GM12878 (cell line): ENCODE results near the gene TCF12. TPM values are rescaled to one million over a fixed set of nuclear protein-coding genes. Genes with fewer than 3 reads are reported as not detected.

Experiments used
- ATAC-seq: fragments of 200-7000 bp; cut with Tn5 transposase; 3 replicates; pipeline ENCODE4 v1.9.1; 2020; ENCODE audit warnings: mild to moderate bottlenecking, moderate library complexity
- BruUV-seq: library from RNA; stranded (reverse); fragments of 400-500 nt; replicated peaks from 2 replicates; lab custom pipeline; 2021; lab: Mats Ljungman, UMichigan
- CTCF ChIA-PET: fragments of 300-600 bp; sonication (Branson Sonifier 250); formaldehyde crosslinking; extraction: SDS; loops from one replicate; lab custom pipeline; 2021; ENCODE audit warnings: inconsistent platforms; lab: Yijun Ruan, JAX
- POLR2A ChIA-PET: fragments of 350-600 bp; formaldehyde crosslinking; extraction: SDS; loops from one replicate; lab custom pipeline; 2021; ENCODE audit warnings: inconsistent platforms; lab: Charles Lee
- RAD21 ChIA-PET: fragments of 300-600 bp; sonication (Branson Sonifier 250); formaldehyde crosslinking; loops from one replicate; lab custom pipeline; 2023; ENCODE audit warnings: antibody characterized with exemption; ENCODE audit not compliant: unreplicated experiment; lab: Charles Lee
- SMC1A ChIA-PET: fragments of 300-600 bp; sonication (Branson Sonifier 250); formaldehyde crosslinking; loops from one replicate; lab custom pipeline; 2023; ENCODE audit not compliant: unreplicated experiment, uncharacterized antibody; lab: Charles Lee
- DNase-seq: peaks from one replicate; pipeline ENCODE4 v3.0.0-alpha.2; 2011; ENCODE audit warnings: low read depth, low spot score
- FAIRE-seq: peaks from 3 replicates; lab custom pipeline; 2011; peaks lifted over from hg19 to GRCh38; lab: Jason Lieb, UNC
- H2AFZ ChIP-seq: 2 replicates; pipeline ENCODE4 v1.6.0; 2011; ENCODE audit warnings: low read depth, low read length, control low read depth; ENCODE audit not compliant: control insufficient read depth
- H3K27ac ChIP-seq: 2 replicates; pipeline ENCODE4 v1.5.1; 2011; ENCODE audit warnings: control low read depth; ENCODE audit not compliant: control insufficient read depth, insufficient read depth
- H3K27me3 ChIP-seq, 2 experiments: replicated peaks in 1 of 2; 2 replicates each; pipeline versions ENCODE4 v1.6.0 to v1.6.1; 2011; ENCODE audit warnings: low read length in 1 of 2; ENCODE audit not compliant: control insufficient read depth in 2 of 2, insufficient read depth in 2 of 2
- H3K36me3 ChIP-seq, 2 experiments: 2 replicates each; pipeline ENCODE4 v1.5.1; 2011; ENCODE audit warnings: low read length in 1 of 2; ENCODE audit not compliant: control insufficient read depth in 2 of 2, insufficient read depth in 2 of 2
- H3K4me1 ChIP-seq: 2 replicates; pipeline ENCODE4 v1.6.1; 2011; ENCODE audit warnings: mild to moderate bottlenecking, low read length, moderate library complexity, mixed read lengths; ENCODE audit not compliant: control insufficient read depth, insufficient read depth
- H3K4me2 ChIP-seq: 2 replicates; pipeline ENCODE4 v1.6.0; 2011; ENCODE audit warnings: control low read depth; ENCODE audit not compliant: control insufficient read depth, insufficient read depth
- H3K4me3 ChIP-seq: fragments of 200-600 bp; sonication (generic); 2 replicates; pipeline ENCODE4 v1.5.1; 2016
- H3K79me2 ChIP-seq: 2 replicates; pipeline ENCODE4 v1.6.0; 2011; ENCODE audit warnings: low read length; ENCODE audit not compliant: control insufficient read depth, insufficient read depth
- H3K9ac ChIP-seq: 2 replicates; pipeline ENCODE4 v1.8.0; 2011; ENCODE audit warnings: low read length, control low read depth, mixed read lengths; ENCODE audit not compliant: control insufficient read depth, insufficient read depth
- H3K9me3 ChIP-seq: replicated peaks from 3 replicates; pipeline ENCODE4 v1.5.1; 2011; ENCODE audit warnings: mild to moderate bottlenecking, low read length; ENCODE audit not compliant: control insufficient read depth, insufficient read depth
- H4K20me1 ChIP-seq: 2 replicates; pipeline ENCODE4 v1.6.0; 2011; ENCODE audit not compliant: control insufficient read depth, insufficient read depth
- HDGF ChIP-seq: fragments of 450-650 bp; IDR thresholded peaks from 2 replicates; pipeline ENCODE4 v1.6.1; 2016; ENCODE audit warnings: antibody characterized with exemption
- IRF5 ChIP-seq: fragments of 450-650 bp; IDR thresholded peaks from 2 replicates; pipeline ENCODE4 v1.6.1; 2017; ENCODE audit warnings: borderline replicate concordance
- PAX5 ChIP-seq: IDR thresholded peaks from 2 replicates; pipeline ENCODE4 v1.6.1; 2011; ENCODE audit warnings: low read depth, low read length, borderline replicate concordance
- POLR2AphosphoS2 ChIP-seq: IDR thresholded peaks from 2 replicates; pipeline ENCODE4 v1.6.1; 2011; ENCODE audit warnings: low read depth, mild to moderate bottlenecking, low read length, improper control_type of control experiment, moderate library complexity
- whole genome bisulfite sequencing: methylation state at CpG from one replicate; pipeline ENCODE4 v1.1.6; 2016; ENCODE audit warnings: low lambda C conversion rate; ENCODE audit not compliant: insufficient replicate concordance, insufficient coverage; ENCODE audit errors: missing lambda C conversion rate; 5-methylcytosine and 5-hydroxymethylcytosine counted together
- in situ Hi-C: fragments of 300-500 bp; cut with MboI; formaldehyde crosslinking; loops from 9 replicates; pipeline ENCODE4 v1.14.3; 2018; ENCODE audit warnings: mixed read lengths
- intact Hi-C: fragments of 100-400 bp; cut with micrococcal nuclease; formaldehyde crosslinking; loops from one replicate; pipeline ENCODE4 v1.14.2; 2022; ENCODE audit not compliant: unreplicated experiment
- polyA plus RNA-seq, 11 experiments: library from polyadenylated mRNA; depleted of rRNA in 4 of 11; unstranded in 6 of 11; stranded (reverse) in 5 of 11; fragments of >200 nt; fragmentation: Nextera tagmentation in 4 of 11; fragmentation: Illumina TruSeq in 1 of 11; extraction: Ambion mirVana in 4 of 11; extraction: Trizol in 1 of 11; gene quantifications; 1 replicate in 1 of 11; 2 replicates in 10 of 11; pipeline versions ENCODE4 v1.2.1 to v1.2.3, GENCODE V29; 2011 to 2016; ENCODE audit warnings: inconsistent platforms in 2 of 11, missing spikeins in 2 of 11, low read depth in 1 of 11
- total RNA-seq, 4 experiments: library from RNA; depleted of rRNA in 3 of 4; stranded (reverse); fragments of >200 nt in 3 of 4; fragmentation: Illumina TruSeq in 1 of 4; extraction: Trizol in 1 of 4; gene quantifications; 2 replicates each; pipeline versions ENCODE4 v1.2.1 to v1.2.3, GENCODE V29; 2013 to 2021

Gene TCF12
- total and polyA plus RNA-seq, 10 of the 15 experiments (the other 5 are each of a cell fraction or from before 2014, with no cell fraction given): 8.2 to 70.9 (median 49.5) TPM

GRCh38 chr15:56977232-56977631 lies 58.8 kb downstream of the TCF12 start (continued):
- TF ChIP-seq IRF5: no peak

- no peaks in the 10 kb centered on the region for H3K36me3 ChIP-seq
- no peaks in the 10 kb centered on the region for H3K4me1 ChIP-seq
- in situ Hi-C loops (no loop called here), intact Hi-C loops (no loop called here)
- no peak overlapping the region for H3K27ac ChIP-seq
- ChIA-PET CTCF (interaction anchor here (0.6 to 1.4 kb wide), 3 partner anchors 8 to 68 kb away, joined by 3 to 4 read pairs (median 3); no protein-coding TSS in a partner anchor), RAD21 (no interaction called here), POLR2A (interaction anchor here (0.8 kb wide), 1 partner anchor 12 kb away, joined by 4 read pairs; no protein-coding TSS in a partner anchor), SMC1A (interaction anchor here (1.7 kb wide), 1 partner anchor 12 kb away, joined by 4 read pairs; no protein-coding TSS in a partner anchor)
- H3K4me3 ChIP-seq: no peak overlapping the region
- H3K4me2 ChIP-seq: no peak overlapping the region
- TF ChIP-seq HDGF: no peak
- TF ChIP-seq PAX5: no peak
- no peak for TF ChIP-seq POLR2AphosphoS2
- BruUV-seq: no TSS peak
- H4K20me1 ChIP-seq: no peaks in the 10 kb centered on the region
- H2AFZ ChIP-seq: no peak overlapping the region
- FAIRE-seq (no peak), DNase-seq (no peak), ATAC-seq (no peak)
- no peaks in the 10 kb centered on the region for H3K27me3 ChIP-seq
- H3K9ac ChIP-seq: no peak overlapping the region
- H3K9me3 ChIP-seq: no peaks in the 10 kb centered on the region
- H3K79me2 ChIP-seq: peaks cover 16% of the 10 kb centered on the region
- 100% methylated on average over 2 of the region's 2 CpGs for WGBS
Measured at GRCh38 chr15:56978898-56979662, 60.6 kb downstream of the TCF12 start.
